K562 (cell line): ENCODE results near the gene UNC45A. TPM values are rescaled to one million over a fixed set of nuclear protein-coding genes. Genes with fewer than 3 reads are reported as not detected.
A peak's percentile ranks its signal among the peaks of the same experiment; 100 is the strongest.

Experiments used
- ETS1 ChIP-seq: conservative IDR thresholded peaks from 2 replicates; pipeline ENCODE4 v1.6.1; 2011; ENCODE audit warnings: low read depth, mild to moderate bottlenecking, low read length; ENCODE audit not compliant: control insufficient read depth
- MAX ChIP-seq: sonication (generic); formaldehyde crosslinking; IDR thresholded peaks from 2 replicates; pipeline ENCODE4 v1.9.0; 2022; ENCODE audit warnings: mild to moderate bottlenecking, missing genetic modification reagents
- MCM7 ChIP-seq, 2 experiments: fragments of 450-650 bp; IDR thresholded peaks; 2 replicates each; pipeline ENCODE4 v1.6.1; 2016 to 2018
- MNT ChIP-seq, 2 experiments: fragments of 450-650 bp; conservative IDR thresholded peaks; 2 replicates each; pipeline ENCODE4 v1.6.1; 2017; ENCODE audit warnings: mild to moderate bottlenecking in 2 of 2, moderate library complexity in 2 of 2
- PHF8 ChIP-seq: fragments of 200-600 bp; sonication (generic); IDR thresholded peaks from 2 replicates; pipeline ENCODE4 v1.6.1; 2012; ENCODE audit warnings: mixed run types, mild to moderate bottlenecking, inconsistent platforms, low read length, moderate library complexity, borderline replicate concordance
- POLR2G ChIP-seq: fragments of 200-400 bp; formaldehyde crosslinking; IDR thresholded peaks from 2 replicates; pipeline ENCODE4 v1.6.1; 2017; ENCODE audit warnings: low read depth, mild to moderate bottlenecking, antibody characterized with exemption, low read length, moderate library complexity
- PYGO2 ChIP-seq: fragments of 450-650 bp; IDR thresholded peaks from 2 replicates; pipeline ENCODE4 v1.6.1; 2016; ENCODE audit warnings: mild to moderate bottlenecking, missing genetic modification characterization, moderate library complexity, missing compliant biosample characterization
- TSHZ1 ChIP-seq: fragments of 250-450 bp; sonication (Bioruptor Pico); IDR thresholded peaks from 2 replicates; pipeline ENCODE4 v1.4.0; 2020; ENCODE audit warnings: mild to moderate bottlenecking, moderate library complexity
- ZFPM2 ChIP-seq: fragments of 250-450 bp; sonication (Bioruptor Pico); IDR thresholded peaks from 2 replicates; pipeline ENCODE4 v1.5.1; 2022; ENCODE audit warnings: mild to moderate bottlenecking
- ZKSCAN1 ChIP-seq: fragments of 150-350 bp; IDR thresholded peaks from 2 replicates; pipeline ENCODE4 v1.6.1; 2016; ENCODE audit warnings: low read depth, low read length
- polyA plus RNA-seq, 8 experiments: library from polyadenylated mRNA; depleted of rRNA in 4 of 8; stranded (reverse) in 5 of 8; unstranded in 3 of 8; fragments of >200 nt; fragmentation: Nextera tagmentation in 2 of 8; fragmentation: Illumina TruSeq in 1 of 8; extraction: Ambion mirVana in 2 of 8; extraction: Trizol in 1 of 8; gene quantifications; 2 replicates each; pipeline versions ENCODE4 v1.2.1 to v1.2.3, GENCODE V29; 2011 to 2014; ENCODE audit warnings: inconsistent platforms in 1 of 8, missing spikeins in 1 of 8
- total RNA-seq, 7 experiments: library from RNA; depleted of rRNA in 6 of 7; stranded (reverse); fragments of >200 nt in 6 of 7; fragmentation: Illumina TruSeq in 2 of 7; extraction: Trizol in 2 of 7; gene quantifications; 2 replicates each; pipeline versions ENCODE4 v1.2.1 to v1.2.3, GENCODE V29; 2011 to 2021; ENCODE audit warnings: low replicate concordance in 1 of 7
- TF ChIP-seq, protein P1 (sequence below): fragments of 250-450 bp; sonication (Bioruptor Pico); IDR thresholded peaks from 2 replicates; pipeline ENCODE4 v1.9.0; 2021; ENCODE audit warnings: mild to moderate bottlenecking, inconsistent platforms
- TF ChIP-seq, protein P2 (sequence below), 2 experiments: fragments of 250-450 bp in 1 of 2; fragments of 450-650 bp in 1 of 2; sonication (Bioruptor Pico) in 1 of 2; IDR thresholded peaks; 2 replicates each; pipeline versions ENCODE4 v1.6.1 to v1.8.0; 2016 to 2021; ENCODE audit warnings: mild to moderate bottlenecking in 2 of 2, moderate library complexity in 2 of 2, missing compliant biosample characterization in 1 of 2, missing genetic modification characterization in 1 of 2

UNC45A gene
- total and polyA plus RNA-seq, 9 of the 15 experiments (the other 6 are each of a cell fraction or from before 2014, with no cell fraction given): 22.4 to 79.3 (median 43.7) TPM

GRCh38 chr15:90954712-90955623 is 19.9 kb downstream of the UNC45A start, which contains the start of gene RCCD1 (continued):
- TF ChIP-seq, protein P1, sequence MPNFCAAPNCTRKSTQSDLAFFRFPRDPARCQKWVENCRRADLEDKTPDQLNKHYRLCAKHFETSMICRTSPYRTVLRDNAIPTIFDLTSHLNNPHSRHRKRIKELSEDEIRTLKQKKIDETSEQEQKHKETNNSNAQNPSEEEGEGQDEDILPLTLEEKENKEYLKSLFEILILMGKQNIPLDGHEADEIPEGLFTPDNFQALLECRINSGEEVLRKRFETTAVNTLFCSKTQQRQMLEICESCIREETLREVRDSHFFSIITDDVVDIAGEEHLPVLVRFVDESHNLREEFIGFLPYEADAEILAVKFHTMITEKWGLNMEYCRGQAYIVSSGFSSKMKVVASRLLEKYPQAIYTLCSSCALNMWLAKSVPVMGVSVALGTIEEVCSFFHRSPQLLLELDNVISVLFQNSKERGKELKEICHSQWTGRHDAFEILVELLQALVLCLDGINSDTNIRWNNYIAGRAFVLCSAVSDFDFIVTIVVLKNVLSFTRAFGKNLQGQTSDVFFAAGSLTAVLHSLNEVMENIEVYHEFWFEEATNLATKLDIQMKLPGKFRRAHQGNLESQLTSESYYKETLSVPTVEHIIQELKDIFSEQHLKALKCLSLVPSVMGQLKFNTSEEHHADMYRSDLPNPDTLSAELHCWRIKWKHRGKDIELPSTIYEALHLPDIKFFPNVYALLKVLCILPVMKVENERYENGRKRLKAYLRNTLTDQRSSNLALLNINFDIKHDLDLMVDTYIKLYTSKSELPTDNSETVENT (CRISPR knock-in tag): peak; percentile 70; the same call in 1 of the 2 replicates
- TF ChIP-seq ZFPM2 (CRISPR knock-in tag) (peak; percentile 11; the same call in 1 of the 2 replicates), PHF8 (peak; percentile 91; the same call in 1 of the 2 replicates), TSHZ1 (CRISPR knock-in tag) (0 out of 2 replicates have a peak, but pooled peaks have one; percentile 2), PYGO2 (tag) (no peak), ZKSCAN1 (peak; percentile 40; the same call in 1 of the 2 replicates), POLR2G (peak; percentile 97), MAX (peak; percentile 88), ETS1 (peak; percentile 61), MNT (conservative IDR thresholded peaks at IDR 0.05) (peak; percentile 97 to 98), MCM7 (IDR thresholded peaks at IDR 0.05) (no peak)
- TF ChIP-seq, protein P2, sequence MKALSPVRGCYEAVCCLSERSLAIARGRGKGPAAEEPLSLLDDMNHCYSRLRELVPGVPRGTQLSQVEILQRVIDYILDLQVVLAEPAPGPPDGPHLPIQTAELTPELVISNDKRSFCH (CRISPR knock-in tag; IDR thresholded peaks at IDR 0.05): no peak
- TF ChIP-seq, protein P2 (tag; IDR thresholded peaks at IDR 0.05): peak; percentile 92
